Adipocyte (in vitro differentiated cells): ENCODE data around the gene ZFYVE19.

Experiments
- DNase-seq: peaks from one replicate; pipeline ENCODE4 v3.0.0-alpha.2; 2015; ENCODE audit warnings: low read depth
- H3K27me3 ChIP-seq: replicated peaks from 2 replicates; pipeline ENCODE4 v1.7.0; 2013; ENCODE audit warnings: mild to moderate bottlenecking, low read length, moderate library complexity; ENCODE audit not compliant: control insufficient read depth, insufficient read depth
- H3K36me3 ChIP-seq: 2 replicates; pipeline ENCODE4 v1.7.0; 2013; ENCODE audit warnings: low read length, mild to moderate bottlenecking, moderate library complexity; ENCODE audit not compliant: control insufficient read depth, insufficient read depth, severe bottlenecking
- H3K4me1 ChIP-seq: 2 replicates; pipeline ENCODE4 v1.7.0; 2013; ENCODE audit warnings: mild to moderate bottlenecking, low read length, moderate library complexity; ENCODE audit not compliant: control insufficient read depth, insufficient read depth
- H3K4me3 ChIP-seq: 2 replicates; pipeline ENCODE4 v1.7.0; 2013; ENCODE audit warnings: mild to moderate bottlenecking, low read length, moderate library complexity
- H3K9ac ChIP-seq: 2 replicates; pipeline ENCODE4 v1.7.0; 2013; ENCODE audit warnings: mild to moderate bottlenecking, low read length, moderate library complexity
- H3K9me3 ChIP-seq: 2 replicates; pipeline ENCODE4 v1.7.0; 2013; ENCODE audit warnings: mild to moderate bottlenecking, low read length, moderate library complexity; ENCODE audit not compliant: control insufficient read depth

The ZFYVE19 gene

GRCh38 chr15:40807028-40807887 lies at the start of gene ZFYVE19, which contains the start of gene DNAJC17:
TSS of gene ZFYVE19 (plus strand) at chr15:40807089. CDS start at chr15:40807590, 501 bp downstream.
TSS of gene DNAJC17 (minus strand) at chr15:40807473. CDS start at chr15:40807446, 27 bp downstream.
- Histone ChIP-seq H3K4me3 (peak within 1 kb of the TSS; percentile 95), H3K9me3 (no peaks in the 10 kb centered on the region), H3K4me1 (peaks cover 11% of the 10 kb centered on the region), H3K36me3 (peaks cover 9% of the 10 kb centered on the region), H3K9ac (peak within 1 kb of the TSS; percentile 97), H3K27me3 (no peaks in the 10 kb centered on the region)
- DNase-seq = peak; percentile 100

- Histone ChIP-seq H3K4me1 (peaks cover 21% of the 10 kb centered on the region), H3K4me3 (no peak overlapping the region), H3K27me3 (peaks cover 3% of the 10 kb centered on the region), H3K9ac (no peak overlapping the region), H3K36me3 (no peaks in the 10 kb centered on the region), H3K9me3 (no peaks in the 10 kb centered on the region)
- DNase-seq = no peak
These were observed 46.9 kb upstream of the ZFYVE19 start for GRCh38 chr15:40759961-40760360.

GRCh38 chr15:40762919-40763800 lies 43.7 kb upstream of the ZFYVE19 start:
- Histone ChIP-seq H3K9me3 (no peaks in the 10 kb centered on the region), H3K4me1 (peaks cover 45% of the 10 kb centered on the region), H3K9ac (peak overlapping the region; percentile 79), H3K36me3 (peaks cover 6% of the 10 kb centered on the region), H3K27me3 (peaks cover 3% of the 10 kb centered on the region), H3K4me3 (peak overlapping the region; percentile 82)
- DNase-seq = peak; percentile 64

- peak; percentile 81 for DNase-seq
- Histone ChIP-seq H3K9ac (peak within 1 kb of the TSS; percentile 79), H3K4me3 (peak within 1 kb of the TSS; percentile 82), H3K36me3 (peaks cover 6% of the 10 kb centered on the region), H3K27me3 (peaks cover 3% of the 10 kb centered on the region), H3K4me1 (peaks cover 45% of the 10 kb centered on the region), H3K9me3 (no peaks in the 10 kb centered on the region)
These were observed 42.9 kb upstream of the ZFYVE19 start, which contains the start of gene GCHFR for GRCh38 chr15:40763801-40764628. TSS of gene GCHFR (plus strand) at chr15:40764068. CDS start at chr15:40764181, 113 bp downstream.

GRCh38 chr15:40764629-40765103 lies 42.2 kb upstream of the ZFYVE19 start:
- Histone ChIP-seq H3K4me3 (peak overlapping the region; percentile 82), H3K27me3 (peaks cover 3% of the 10 kb centered on the region), H3K9me3 (no peaks in the 10 kb centered on the region), H3K4me1 (peaks cover 45% of the 10 kb centered on the region), H3K9ac (peak overlapping the region; percentile 79), H3K36me3 (peaks cover 6% of the 10 kb centered on the region)
- no peak for DNase-seq

GRCh38 chr15:40766194-40766815 lies 40.6 kb upstream of the ZFYVE19 start:
- no peak overlapping the region for H3K9ac ChIP-seq
- peaks cover 54% of the 10 kb centered on the region for H3K4me1 ChIP-seq
- peak; percentile 28 for DNase-seq
- no peaks in the 10 kb centered on the region for H3K27me3 ChIP-seq
- H3K36me3 ChIP-seq = peaks cover 6% of the 10 kb centered on the region
- no peak overlapping the region for H3K4me3 ChIP-seq
- H3K9me3 ChIP-seq = no peaks in the 10 kb centered on the region

- no peaks in the 10 kb centered on the region for H3K27me3 ChIP-seq
- no peak for DNase-seq
These were observed 39.7 kb upstream of the ZFYVE19 start for GRCh38 chr15:40766906-40767837.

GRCh38 chr15:40767838-40768500 lies 38.9 kb upstream of the ZFYVE19 start:
- Histone ChIP-seq H3K27me3 (no peaks in the 10 kb centered on the region), H3K9ac (no peak overlapping the region), H3K36me3 (peaks cover 11% of the 10 kb centered on the region), H3K9me3 (no peaks in the 10 kb centered on the region), H3K4me1 (peaks cover 60% of the 10 kb centered on the region), H3K4me3 (no peak overlapping the region)
- no peak for DNase-seq

More at GRCh38 chr15:40766906-40767837, 39.7 kb upstream of the ZFYVE19 start:
- Histone ChIP-seq H3K36me3 (peaks cover 6% of the 10 kb centered on the region), H3K4me3 (no peak overlapping the region), H3K9me3 (no peaks in the 10 kb centered on the region), H3K9ac (no peak overlapping the region), H3K4me1 (peaks cover 57% of the 10 kb centered on the region)

GRCh38 chr15:40768521-40769273 lies 38.2 kb upstream of the ZFYVE19 start:
- Histone ChIP-seq H3K9ac (no peak overlapping the region), H3K27me3 (no peaks in the 10 kb centered on the region), H3K9me3 (no peaks in the 10 kb centered on the region), H3K4me1 (peaks cover 52% of the 10 kb centered on the region), H3K4me3 (no peak overlapping the region), H3K36me3 (peaks cover 18% of the 10 kb centered on the region)
- DNase-seq = no peak
